Activated naive CD4-positive, alpha-beta T cell treated with anti-CD3 and anti-CD28 coated beads for 36 hours (primary cell): Measurements from ENCODE around the gene GALNT10. TPM values are rescaled to one million over a fixed set of nuclear protein-coding genes. Genes with fewer than 3 reads are reported as not detected.

ENCODE experiments used
- CTCF ChIA-PET: fragments of 350-600 bp; sonication (Branson Sonifier 250); formaldehyde crosslinking; loops from one replicate; lab custom pipeline; 2021; ENCODE audit warnings: antibody characterized with exemption; lab: Charles Lee
- DNase-seq: peaks from one replicate; pipeline ENCODE4 v3.0.0-alpha.2; 2020
- H3K27ac Mint-ChIP-seq: one replicate; pipeline ENCODE4 v1.8.0; 2021; ENCODE audit warnings: mild to moderate bottlenecking, mixed read lengths
- H3K27me3 Mint-ChIP-seq: one replicate; pipeline ENCODE4 v1.8.0; 2021; ENCODE audit warnings: low read depth, mixed read lengths
- H3K36me3 Mint-ChIP-seq: one replicate; pipeline ENCODE4 v1.8.0; 2021; ENCODE audit warnings: low read depth, mixed read lengths
- H3K4me1 Mint-ChIP-seq: one replicate; pipeline ENCODE4 v1.8.0; 2021; ENCODE audit warnings: low read depth, mixed read lengths
- H3K4me3 Mint-ChIP-seq: one replicate; pipeline ENCODE4 v1.8.0; 2021; ENCODE audit warnings: mild to moderate bottlenecking, moderate library complexity, mixed read lengths
- H3K9me3 Mint-ChIP-seq: one replicate; pipeline ENCODE4 v1.8.0; 2021; ENCODE audit warnings: mixed read lengths
- intact Hi-C: fragments of 100-400 bp; cut with micrococcal nuclease; formaldehyde crosslinking; loops from one replicate; pipeline ENCODE4 v1.15.1; 2023
- total RNA-seq, 2 experiments: library from RNA; stranded (reverse); gene quantifications; one replicate each; pipeline ENCODE4 v1.2.3, GENCODE V29; 2021

Gene GALNT10
- total RNA-seq, 2 experiments from 2014 or later, result 41.2 to 42.8 TPM

DNA sequence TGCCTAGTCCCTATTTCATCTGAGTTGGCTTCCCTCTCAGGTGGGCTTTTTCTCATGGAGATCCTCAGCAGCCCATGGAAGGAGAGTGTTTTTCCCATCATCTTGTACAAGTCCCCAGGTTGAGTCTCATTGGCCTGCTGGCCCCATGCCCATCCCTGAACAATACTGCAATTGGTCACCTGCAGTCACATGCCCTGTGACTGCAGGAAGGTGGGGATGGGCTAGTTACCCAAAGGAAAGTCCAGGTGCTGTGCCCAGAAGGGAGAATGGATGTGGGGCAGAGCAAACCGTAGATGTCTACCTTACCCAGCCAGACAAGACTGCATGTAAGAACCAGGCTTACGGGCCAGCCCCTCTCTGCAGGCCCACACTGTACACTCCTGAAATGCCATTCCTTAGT, 201.3 kb downstream of the GALNT10 start:
- no peaks in the 10 kb centered on the region for H3K4me1 Mint-ChIP-seq
- intact Hi-C loops, result no loop called here
- no peaks in the 10 kb centered on the region for H3K9me3 Mint-ChIP-seq
- H3K27ac Mint-ChIP-seq, result no peak overlapping the region
- DNase-seq, result no peak
- H3K27me3 Mint-ChIP-seq, result no peaks in the 10 kb centered on the region
- no peak overlapping the region for H3K4me3 Mint-ChIP-seq
- CTCF ChIA-PET, result interaction anchor here (1.4 kb wide), 1 partner anchor 13 kb away, joined by 5 read pairs; no protein-coding TSS in a partner anchor
- peaks cover 6% of the 10 kb centered on the region for H3K36me3 Mint-ChIP-seq

DNA sequence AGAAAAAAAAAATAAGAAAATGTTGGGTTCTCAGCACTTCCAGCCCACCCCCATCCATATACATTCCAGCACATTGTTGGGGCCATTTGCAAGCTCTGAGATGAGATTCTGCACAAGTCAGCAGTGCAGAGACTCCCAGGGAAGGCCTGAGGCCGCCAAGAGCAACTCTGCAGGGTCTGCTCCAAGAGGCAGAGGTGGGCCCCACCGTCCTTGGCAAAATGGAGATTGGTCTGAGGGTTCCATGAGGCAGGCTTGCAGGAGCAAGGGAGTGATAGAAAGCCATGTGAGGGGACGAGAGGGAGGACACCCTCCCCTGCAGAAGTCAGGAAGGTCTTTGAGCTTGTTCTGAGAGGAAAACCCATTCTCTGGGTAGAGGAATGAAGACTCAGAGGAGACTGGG, 203.3 kb downstream of the GALNT10 start:
- intact Hi-C loops, result no loop called here
- no peak for DNase-seq
- H3K4me1 Mint-ChIP-seq, result no peaks in the 10 kb centered on the region
- H3K4me3 Mint-ChIP-seq, result no peak overlapping the region
- no peak overlapping the region for H3K27ac Mint-ChIP-seq
- no peaks in the 10 kb centered on the region for H3K27me3 Mint-ChIP-seq
- peaks cover 6% of the 10 kb centered on the region for H3K36me3 Mint-ChIP-seq
- H3K9me3 Mint-ChIP-seq, result no peaks in the 10 kb centered on the region
- CTCF ChIA-PET, result interaction anchor here (0.6 kb wide), 1 partner anchor 1311 kb away, joined by 3 read pairs; no protein-coding TSS in a partner anchor

DNA sequence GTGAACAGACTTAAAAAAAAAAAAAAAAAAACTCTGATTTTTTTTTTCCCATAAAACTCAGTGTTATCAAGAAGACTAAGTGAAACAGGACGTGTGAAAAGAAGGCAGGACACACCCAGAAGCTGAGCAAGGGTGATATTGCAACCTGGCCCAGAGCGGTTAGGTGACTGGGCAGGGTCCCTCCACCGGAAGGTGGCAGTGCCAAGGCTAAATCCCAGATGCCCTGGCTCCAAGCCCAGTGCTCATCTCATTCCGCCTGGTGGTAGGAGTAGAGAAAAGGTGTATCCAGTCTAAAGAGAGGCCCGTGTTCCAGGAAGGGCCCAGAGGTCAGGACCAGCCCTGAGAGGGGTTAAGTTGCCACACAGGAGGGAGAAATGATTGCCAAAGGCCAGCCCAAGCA, 203.8 kb downstream of the GALNT10 start:
- Mint-ChIP-seq H3K9me3 (no peaks in the 10 kb centered on the region), H3K4me3 (no peak overlapping the region), H3K27me3 (no peaks in the 10 kb centered on the region), H3K36me3 (peaks cover 6% of the 10 kb centered on the region), H3K4me1 (no peaks in the 10 kb centered on the region), H3K27ac (no peak overlapping the region)
- no peak for DNase-seq
- CTCF ChIA-PET, result interaction anchor here (0.6 kb wide), 1 partner anchor 1311 kb away, joined by 3 read pairs; no protein-coding TSS in a partner anchor
- intact Hi-C loops, result no loop called here

DNA sequence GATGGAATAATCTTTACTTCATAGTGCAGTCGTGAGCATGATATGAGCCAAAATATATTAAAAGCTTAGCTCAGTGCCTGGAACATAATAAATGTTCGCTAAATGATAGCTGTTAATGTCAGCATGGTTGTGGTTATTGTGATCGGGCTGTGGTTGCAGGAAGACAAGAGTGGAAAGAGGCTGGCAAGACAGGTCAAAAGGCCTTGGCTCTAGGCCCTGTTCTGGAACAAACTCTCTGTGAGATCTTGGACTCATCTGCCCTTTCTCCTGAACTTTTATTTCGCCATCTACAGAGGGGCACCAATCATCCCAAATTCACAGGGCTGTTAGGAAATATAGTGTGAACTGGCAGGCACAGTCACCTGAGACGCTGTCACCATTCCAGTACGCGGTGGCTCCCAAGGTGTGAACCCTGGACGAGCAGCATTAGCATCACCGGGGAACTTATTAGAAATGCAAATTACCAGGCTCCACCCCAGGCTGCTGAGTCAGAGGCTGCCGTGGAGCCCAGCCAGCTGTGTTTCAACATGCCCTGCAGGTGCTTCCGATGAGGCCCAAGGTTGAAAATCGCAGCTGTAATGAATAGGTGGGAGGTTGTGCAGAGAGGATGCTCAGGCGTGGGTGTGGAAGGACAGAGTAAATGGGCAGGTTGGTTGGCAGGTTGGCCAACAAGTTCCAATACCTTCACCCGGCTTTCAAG, 205.0 kb downstream of the GALNT10 start:
- Mint-ChIP-seq H3K36me3 (peaks cover 6% of the 10 kb centered on the region), H3K4me3 (no peak overlapping the region), H3K4me1 (no peaks in the 10 kb centered on the region), H3K27me3 (no peaks in the 10 kb centered on the region), H3K27ac (no peak overlapping the region), H3K9me3 (no peaks in the 10 kb centered on the region)
- intact Hi-C loops, result no loop called here
- no peak for DNase-seq
- CTCF ChIA-PET, result interaction anchor here (1.0 kb wide), 1 partner anchor 323 kb away, joined by 3 read pairs; no protein-coding TSS in a partner anchor

DNA sequence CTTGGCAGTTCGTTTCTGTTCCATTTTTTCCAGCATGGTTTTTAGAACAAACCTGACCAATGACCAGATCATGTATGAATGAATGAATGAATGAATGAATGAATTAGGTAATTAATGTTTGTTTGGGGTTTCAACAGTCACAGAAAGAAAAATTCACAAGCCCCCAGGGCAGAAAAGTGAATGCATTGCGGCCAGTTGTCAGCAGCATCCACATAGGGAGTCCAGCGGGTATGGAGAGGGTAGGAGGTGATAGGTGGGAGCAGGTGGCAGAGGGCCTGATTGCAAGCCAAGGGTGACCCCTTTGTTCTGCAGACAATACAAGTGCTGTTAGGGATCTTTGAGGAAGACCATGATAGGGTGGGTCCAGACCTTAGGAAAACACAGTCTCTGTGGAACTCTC, 205.6 kb downstream of the GALNT10 start:
- H3K27ac Mint-ChIP-seq, result no peak overlapping the region

DNA sequence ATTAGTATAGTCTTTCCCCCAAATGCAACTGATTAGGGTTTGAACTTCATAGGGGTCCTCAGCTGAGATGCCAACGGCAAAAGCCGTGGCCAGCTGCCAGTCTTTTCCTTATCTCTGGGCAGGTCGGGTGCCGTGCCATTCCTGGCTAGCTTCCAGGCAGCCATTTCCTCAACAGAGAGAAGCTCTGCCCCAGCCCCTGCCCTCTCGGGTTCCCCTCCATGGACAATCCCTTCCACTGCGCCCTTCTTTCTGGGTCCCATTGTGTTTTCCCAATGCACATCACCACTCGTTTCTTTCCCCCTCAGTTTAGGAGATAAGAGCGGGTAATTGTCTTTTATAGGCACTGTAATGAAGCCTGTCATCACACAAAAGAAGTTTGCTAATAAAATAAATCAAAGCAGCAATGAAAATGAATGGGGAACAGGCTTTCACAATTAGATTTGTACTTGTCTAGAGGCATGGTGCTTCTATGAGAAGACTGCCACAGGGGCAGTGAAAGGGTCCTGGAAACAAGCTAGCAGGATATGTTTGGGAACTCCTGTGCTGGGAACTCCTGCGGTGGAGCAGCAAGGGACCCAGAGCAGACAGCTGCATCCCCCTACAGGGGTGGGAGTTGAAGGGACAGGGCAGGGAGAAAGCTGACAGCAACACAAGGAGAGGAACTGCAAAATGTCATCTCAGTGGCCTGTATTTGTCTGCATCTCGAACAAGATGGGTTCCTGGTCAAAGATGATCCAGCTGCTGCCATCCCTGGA, 207.3 kb downstream of the GALNT10 start:
- no peaks in the 10 kb centered on the region for H3K9me3 Mint-ChIP-seq
- no peaks in the 10 kb centered on the region for H3K4me1 Mint-ChIP-seq
- H3K27ac Mint-ChIP-seq, result no peak overlapping the region
- no peaks in the 10 kb centered on the region for H3K27me3 Mint-ChIP-seq
- peaks cover 2% of the 10 kb centered on the region for H3K36me3 Mint-ChIP-seq
- no peak overlapping the region for H3K4me3 Mint-ChIP-seq
- intact Hi-C loops, result no loop called here
- CTCF ChIA-PET, result interaction anchor here (1.3 kb wide), 1 partner anchor 326 kb away, joined by 3 read pairs; no protein-coding TSS in a partner anchor
- no peak for DNase-seq

More for the DNA sequence above, 205.6 kb downstream of the GALNT10 start:
- Mint-ChIP-seq H3K4me3 (no peak overlapping the region), H3K4me1 (no peaks in the 10 kb centered on the region), H3K27me3 (no peaks in the 10 kb centered on the region), H3K9me3 (no peaks in the 10 kb centered on the region), H3K36me3 (peaks cover 6% of the 10 kb centered on the region)
- CTCF ChIA-PET, result no interaction called here
- DNase-seq, result no peak
- intact Hi-C loops, result no loop called here

DNA sequence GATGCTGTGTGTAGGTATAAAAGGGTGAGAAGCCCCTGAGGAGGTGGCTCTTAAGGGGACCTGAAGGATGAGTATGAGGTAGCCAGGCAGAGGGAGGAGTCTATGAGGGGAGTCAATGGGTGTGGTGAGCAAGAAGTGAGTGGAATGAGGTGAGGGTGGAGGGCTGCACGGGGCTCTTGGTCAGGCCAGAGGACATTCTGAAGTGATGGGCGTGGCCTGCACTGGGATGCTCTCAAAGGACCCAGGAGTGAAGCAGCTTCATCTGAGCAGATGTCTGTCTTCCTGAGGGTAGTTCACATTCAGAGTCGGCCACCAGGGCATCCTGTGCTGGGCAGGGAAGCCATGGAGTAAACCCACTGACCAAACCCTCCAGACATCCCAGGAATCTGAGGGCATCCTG, 210.1 kb downstream of the GALNT10 start:
- intact Hi-C loops, result no loop called here
- Mint-ChIP-seq H3K36me3 (no peaks in the 10 kb centered on the region), H3K27me3 (no peaks in the 10 kb centered on the region), H3K4me3 (no peak overlapping the region), H3K9me3 (no peaks in the 10 kb centered on the region), H3K4me1 (peaks cover 10% of the 10 kb centered on the region), H3K27ac (no peak overlapping the region)
- CTCF ChIA-PET, result interaction anchor here (0.7 kb wide), 1 partner anchor 426 kb away, joined by 3 read pairs; no protein-coding TSS in a partner anchor
- no peak for DNase-seq

DNA sequence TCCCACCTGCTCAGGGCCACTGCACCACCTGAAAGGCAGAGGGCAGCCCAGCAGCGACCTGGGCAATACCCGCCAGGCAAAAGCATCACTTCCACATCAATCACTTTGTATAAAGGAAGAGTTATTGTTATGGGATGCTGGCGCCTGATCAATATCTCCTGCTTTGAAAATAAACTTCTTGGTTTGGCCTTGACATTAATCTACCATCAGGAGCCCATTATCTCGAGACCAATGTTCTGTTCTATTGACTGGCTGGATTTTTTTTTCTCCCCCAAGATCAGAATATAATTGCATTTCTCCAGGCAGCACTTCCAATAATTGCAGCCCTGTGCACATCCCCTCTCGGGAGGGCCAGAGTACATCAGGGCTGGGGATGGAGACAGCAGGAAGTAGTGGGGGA, 210.8 kb downstream of the GALNT10 start:
- H3K4me3 Mint-ChIP-seq, result no peak overlapping the region
- no peak overlapping the region for H3K27ac Mint-ChIP-seq
- no peak for DNase-seq
- CTCF ChIA-PET, result interaction anchor here (0.7 kb wide), 1 partner anchor 426 kb away, joined by 3 read pairs; no protein-coding TSS in a partner anchor
- peaks cover 10% of the 10 kb centered on the region for H3K4me1 Mint-ChIP-seq
- H3K36me3 Mint-ChIP-seq, result no peaks in the 10 kb centered on the region
- H3K27me3 Mint-ChIP-seq, result no peaks in the 10 kb centered on the region
- no peaks in the 10 kb centered on the region for H3K9me3 Mint-ChIP-seq
- intact Hi-C loops, result no loop called here

DNA sequence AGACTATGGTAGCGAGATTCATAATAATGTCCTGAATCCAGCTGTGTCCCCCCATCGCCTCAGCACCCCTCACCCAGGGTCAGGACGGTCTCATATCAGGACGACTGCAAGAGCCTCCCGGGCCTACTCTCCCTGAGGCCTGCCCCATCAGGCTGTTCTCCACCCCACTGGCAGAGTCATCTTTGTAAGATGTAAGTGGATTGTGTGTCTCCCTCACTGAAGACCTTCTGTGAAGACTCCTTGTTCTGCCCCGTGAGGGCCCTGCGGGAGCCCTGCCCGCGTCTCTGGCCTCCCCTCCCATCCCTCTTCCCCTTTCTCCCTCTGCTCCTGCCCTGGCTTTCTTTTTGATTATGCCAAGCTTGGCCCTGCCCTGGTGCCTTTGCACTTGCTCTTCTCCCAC, 211.4 kb downstream of the GALNT10 start:
- no peak overlapping the region for H3K27ac Mint-ChIP-seq
- H3K27me3 Mint-ChIP-seq, result no peaks in the 10 kb centered on the region
- H3K36me3 Mint-ChIP-seq, result no peaks in the 10 kb centered on the region
- H3K4me1 Mint-ChIP-seq, result peaks cover 10% of the 10 kb centered on the region
- CTCF ChIA-PET, result interaction anchor here (0.6 kb wide), 1 partner anchor 23 kb away, joined by 5 read pairs; no protein-coding TSS in a partner anchor
- H3K9me3 Mint-ChIP-seq, result no peaks in the 10 kb centered on the region
- intact Hi-C loops, result no loop called here
- no peak overlapping the region for H3K4me3 Mint-ChIP-seq
- DNase-seq, result no peak

DNA sequence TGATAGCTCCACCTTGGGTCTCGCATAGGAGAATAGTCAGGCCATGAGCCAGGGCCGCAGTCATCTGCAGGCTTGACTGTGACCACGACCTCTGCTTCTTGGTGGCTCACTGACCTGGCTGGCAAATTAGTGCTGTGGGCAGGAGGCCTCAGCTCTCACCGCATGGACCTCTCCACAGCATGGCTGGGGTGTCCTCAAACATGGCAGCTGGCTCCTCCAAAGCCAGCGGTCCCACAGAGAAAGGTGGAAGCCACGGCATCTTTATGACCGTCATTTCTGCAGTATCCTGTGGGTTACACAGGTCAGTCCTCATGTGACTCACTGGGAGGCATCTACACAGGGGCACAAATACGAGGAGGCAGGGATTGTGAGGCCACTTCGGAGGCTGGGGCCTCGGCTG, 212.1 kb downstream of the GALNT10 start:
- no peaks in the 10 kb centered on the region for H3K36me3 Mint-ChIP-seq
- no peak overlapping the region for H3K4me3 Mint-ChIP-seq
- CTCF ChIA-PET, result interaction anchor here (3.5 kb wide), 1 partner anchor 428 kb away, joined by 20 read pairs; no protein-coding TSS in a partner anchor
- intact Hi-C loops, result no loop called here
- no peak overlapping the region for H3K27ac Mint-ChIP-seq
- H3K27me3 Mint-ChIP-seq, result no peaks in the 10 kb centered on the region
- peaks cover 10% of the 10 kb centered on the region for H3K4me1 Mint-ChIP-seq
- no peak for DNase-seq
- no peaks in the 10 kb centered on the region for H3K9me3 Mint-ChIP-seq

DNA sequence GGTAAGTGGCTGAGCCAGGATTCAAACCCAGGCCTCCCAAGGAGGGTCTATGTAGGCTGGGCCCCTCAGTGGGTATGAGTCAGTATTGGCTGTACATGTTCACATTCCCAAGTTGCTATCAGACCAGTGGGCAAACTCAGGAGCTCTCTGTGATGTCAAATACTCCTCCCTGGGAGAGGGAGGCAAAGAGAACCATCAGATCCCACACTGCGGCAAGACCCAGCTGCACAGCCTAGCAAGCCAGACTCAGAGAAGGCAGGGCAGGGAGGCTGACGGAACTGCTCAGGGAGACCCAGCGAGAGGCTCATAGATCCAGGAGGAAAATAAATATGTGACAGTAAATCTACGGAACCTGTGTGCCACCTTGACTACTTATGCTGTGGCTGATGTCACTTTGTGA, 212.7 kb downstream of the GALNT10 start:
- Mint-ChIP-seq H3K27ac (no peak overlapping the region), H3K27me3 (no peaks in the 10 kb centered on the region), H3K9me3 (no peaks in the 10 kb centered on the region), H3K4me1 (peaks cover 10% of the 10 kb centered on the region), H3K4me3 (no peak overlapping the region), H3K36me3 (no peaks in the 10 kb centered on the region)
- DNase-seq, result no peak
- CTCF ChIA-PET, result interaction anchor here (2.7 to 6.2 kb wide), 4 partner anchors 212 to 428 kb away, joined by 14 to 113 read pairs (median 34); partner anchors contain the start of gene GALNT10
- intact Hi-C loops, result no loop called here

DNA sequence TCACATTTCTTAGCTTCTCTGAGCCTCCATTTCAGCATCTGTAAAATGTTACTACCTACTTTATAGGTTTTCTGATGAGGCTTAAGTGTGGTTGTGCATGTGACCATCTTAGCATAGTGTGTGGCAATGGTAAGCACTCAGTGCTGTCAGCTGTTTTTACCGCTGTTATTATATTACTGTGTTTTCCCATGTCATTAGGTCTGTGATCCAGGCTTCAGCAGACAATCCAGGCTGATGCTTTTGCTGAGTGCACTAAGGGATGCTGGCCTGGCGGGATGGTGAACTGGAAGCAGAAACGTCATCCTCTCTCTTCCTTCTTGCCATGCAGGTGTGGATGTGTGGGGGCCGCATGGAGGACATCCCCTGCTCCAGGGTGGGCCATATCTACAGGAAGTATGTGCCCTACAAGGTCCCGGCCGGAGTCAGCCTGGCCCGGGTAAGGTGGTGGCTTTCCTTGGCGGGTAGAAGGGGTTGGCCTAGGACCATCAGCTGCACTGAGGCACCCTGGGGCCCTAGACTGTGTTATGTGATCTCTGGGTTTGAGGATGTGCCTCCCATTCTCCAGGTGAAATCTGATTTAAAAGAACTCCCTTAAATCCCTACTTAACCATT, 213.3 kb downstream of the GALNT10 start:
- Mint-ChIP-seq H3K27ac (no peak overlapping the region), H3K36me3 (no peaks in the 10 kb centered on the region), H3K4me1 (peaks cover 10% of the 10 kb centered on the region), H3K27me3 (no peaks in the 10 kb centered on the region), H3K9me3 (no peaks in the 10 kb centered on the region), H3K4me3 (no peak overlapping the region)
- intact Hi-C loops, result loop anchor here (2.0 kb wide), 1 partner anchor 213 kb away; the partner anchor contains the start of gene GALNT10
- no peak for DNase-seq
- CTCF ChIA-PET, result interaction anchor here (0.9 to 6.2 kb wide), 16 partner anchors 11 to 429 kb away, joined by 3 to 113 read pairs (median 8); partner anchors contain the start of gene GALNT10
